Coronary artery (tissue), 2 donors: Measurements from ENCODE around the gene FOXF1.
A peak's percentile ranks its signal among the peaks of the same experiment; 100 is the strongest.

Source experiments
- DNase-seq: peaks from one replicate; pipeline ENCODE4 v3.0.0-alpha.2; 2017; ENCODE audit warnings: low spot score
- H3K27ac ChIP-seq, 2 donors: fragments of 200-600 bp; sonication (generic); one replicate each; pipeline ENCODE4 v1.5.1; 2016 to 2019
- H3K4me3 ChIP-seq: fragments of 200-600 bp; sonication (generic); 2 replicates; pipeline ENCODE4 v1.5.1; 2016; ENCODE audit warnings: mild to moderate bottlenecking, moderate library complexity
- TF ChIP-seq, protein P1 (sequence below): fragments of 200-600 bp; sonication (generic); IDR thresholded peaks from one replicate; pipeline ENCODE4 v1.5.1; 2019; ENCODE audit warnings: antibody characterized with exemption

FOXF1 gene

DNA sequence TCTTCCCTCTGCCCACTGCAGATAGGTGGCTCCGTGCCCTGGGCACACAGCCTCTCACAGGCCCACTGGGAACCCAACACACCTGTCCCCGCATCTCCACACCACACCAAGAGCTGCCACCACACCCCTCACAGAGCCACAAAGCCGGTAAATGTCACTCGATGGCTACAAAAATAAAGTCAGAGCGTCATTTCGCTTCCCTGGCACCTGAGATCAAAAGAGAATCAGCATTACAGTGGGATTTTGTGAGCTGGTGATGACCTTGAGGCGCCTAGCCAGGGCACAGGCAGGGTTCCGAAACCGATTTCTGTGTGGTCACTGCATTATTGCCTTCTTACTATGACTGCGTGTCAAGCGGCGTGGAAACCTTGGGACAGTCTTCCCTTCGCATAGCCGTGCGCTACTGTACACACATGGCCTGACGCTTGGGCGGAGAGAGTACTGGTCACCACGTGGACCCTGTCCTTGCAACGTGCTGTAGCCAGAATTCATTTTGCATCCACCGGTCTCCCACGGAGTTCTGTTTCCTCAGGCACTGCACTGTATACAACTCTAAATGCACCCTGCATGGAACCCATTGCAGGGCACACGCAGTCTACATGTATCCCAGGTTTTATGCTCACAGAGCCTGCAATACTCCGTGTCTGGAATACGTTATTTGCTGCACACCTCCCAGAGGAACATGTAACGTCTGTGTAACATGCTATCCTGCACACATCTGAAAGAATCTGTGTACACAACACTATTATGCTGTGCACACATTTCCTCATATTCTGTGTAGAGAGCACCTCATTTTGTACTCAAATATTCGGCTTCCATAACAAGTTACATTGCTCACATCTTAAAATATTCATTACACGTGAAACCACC is 5.8 kb upstream of the FOXF1 start:
- no peak overlapping the region for H3K27ac ChIP-seq
- TF ChIP-seq, protein P1, sequence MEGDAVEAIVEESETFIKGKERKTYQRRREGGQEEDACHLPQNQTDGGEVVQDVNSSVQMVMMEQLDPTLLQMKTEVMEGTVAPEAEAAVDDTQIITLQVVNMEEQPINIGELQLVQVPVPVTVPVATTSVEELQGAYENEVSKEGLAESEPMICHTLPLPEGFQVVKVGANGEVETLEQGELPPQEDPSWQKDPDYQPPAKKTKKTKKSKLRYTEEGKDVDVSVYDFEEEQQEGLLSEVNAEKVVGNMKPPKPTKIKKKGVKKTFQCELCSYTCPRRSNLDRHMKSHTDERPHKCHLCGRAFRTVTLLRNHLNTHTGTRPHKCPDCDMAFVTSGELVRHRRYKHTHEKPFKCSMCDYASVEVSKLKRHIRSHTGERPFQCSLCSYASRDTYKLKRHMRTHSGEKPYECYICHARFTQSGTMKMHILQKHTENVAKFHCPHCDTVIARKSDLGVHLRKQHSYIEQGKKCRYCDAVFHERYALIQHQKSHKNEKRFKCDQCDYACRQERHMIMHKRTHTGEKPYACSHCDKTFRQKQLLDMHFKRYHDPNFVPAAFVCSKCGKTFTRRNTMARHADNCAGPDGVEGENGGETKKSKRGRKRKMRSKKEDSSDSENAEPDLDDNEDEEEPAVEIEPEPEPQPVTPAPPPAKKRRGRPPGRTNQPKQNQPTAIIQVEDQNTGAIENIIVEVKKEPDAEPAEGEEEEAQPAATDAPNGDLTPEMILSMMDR: no peak
- DNase-seq: no peak
- no peak overlapping the region for H3K4me3 ChIP-seq

DNA sequence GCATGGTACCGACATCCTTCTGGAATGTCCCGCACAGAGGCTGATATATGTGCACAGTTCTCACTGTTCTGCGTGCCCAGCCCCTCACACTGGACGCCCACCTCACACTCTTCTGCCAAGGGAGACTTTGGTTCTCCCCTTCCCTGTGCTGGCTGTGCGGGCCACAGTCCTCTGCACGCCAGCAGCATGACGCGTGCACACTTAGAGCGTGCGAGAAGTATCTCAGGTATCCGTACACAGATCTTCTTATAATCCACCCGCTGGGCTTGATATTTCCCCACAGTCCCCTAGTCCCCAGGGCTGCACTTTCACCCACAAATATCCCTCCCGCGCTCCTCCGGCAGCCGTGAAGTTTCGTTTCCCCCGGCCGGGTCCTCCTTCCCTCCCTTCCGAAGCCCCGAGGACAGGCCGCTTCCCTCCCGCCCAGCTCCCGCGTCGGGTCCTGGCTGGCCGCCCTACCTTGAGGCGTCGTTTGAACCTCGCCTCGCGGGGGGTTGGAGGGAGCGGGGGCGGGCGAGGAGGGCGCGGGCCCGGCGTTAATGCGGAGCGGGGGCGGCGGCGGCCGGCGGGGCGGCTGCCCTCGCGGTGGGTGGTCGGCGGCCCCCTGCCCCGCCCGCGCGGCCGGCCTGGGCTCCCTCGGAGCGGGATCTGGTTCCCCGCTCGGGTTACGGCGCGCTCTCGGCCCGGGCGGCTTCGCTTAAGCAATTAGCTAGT is 5.0 kb upstream of the FOXF1 start:
- Histone ChIP-seq H3K27ac (no peak overlapping the region), H3K4me3 (peak overlapping the region; percentile 47)
- TF ChIP-seq, protein P1: no peak
- no peak for DNase-seq

DNA sequence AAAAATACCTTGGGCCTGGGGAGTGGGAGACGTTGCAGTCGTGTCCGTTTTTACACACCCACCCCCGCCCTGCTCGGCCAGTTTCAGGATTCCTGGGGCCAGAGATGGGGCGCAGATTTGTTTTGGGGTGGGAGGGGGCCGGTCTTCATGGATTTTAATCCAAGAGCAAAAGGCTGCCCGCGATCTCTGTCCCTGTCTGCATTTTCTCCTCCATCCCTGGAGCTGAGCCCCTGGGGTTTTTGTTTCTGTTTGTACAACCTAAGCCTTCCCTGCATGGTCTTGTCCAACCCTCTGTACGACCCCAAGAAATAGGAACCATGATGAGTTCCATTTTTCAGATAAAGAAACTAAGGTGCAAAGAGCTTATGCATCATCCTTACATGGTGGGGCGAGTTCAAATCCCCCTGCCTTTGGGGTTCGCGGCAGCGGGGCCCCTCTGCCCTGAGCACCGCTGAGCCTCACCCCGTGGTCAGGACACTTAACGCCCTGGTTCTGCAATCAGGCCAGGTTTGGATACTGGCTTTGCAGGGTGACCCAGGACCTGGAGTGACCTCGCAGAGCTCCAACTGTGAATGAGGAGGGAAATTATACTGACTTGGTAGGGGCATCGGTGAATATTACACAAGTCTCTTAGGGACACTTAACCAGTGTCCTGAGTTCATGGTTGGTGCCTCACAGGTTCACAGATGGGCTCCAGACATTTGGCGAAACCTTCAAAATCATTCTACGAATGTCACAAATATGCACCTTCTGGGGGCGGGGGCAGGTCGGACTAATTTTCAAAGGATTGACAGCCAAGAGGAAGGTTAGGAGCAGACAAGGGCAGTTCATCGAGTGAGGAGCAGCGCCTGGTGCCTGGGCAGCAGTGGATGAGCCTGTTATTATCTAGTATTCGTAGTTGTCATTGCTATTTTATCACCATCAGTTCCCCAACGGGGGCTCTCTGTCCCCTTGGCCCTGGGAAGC is 4.1 kb upstream of the FOXF1 start:
- no peak for DNase-seq
- H3K4me3 ChIP-seq: peak overlapping the region; percentile 47
- no peak overlapping the region for H3K27ac ChIP-seq

DNA sequence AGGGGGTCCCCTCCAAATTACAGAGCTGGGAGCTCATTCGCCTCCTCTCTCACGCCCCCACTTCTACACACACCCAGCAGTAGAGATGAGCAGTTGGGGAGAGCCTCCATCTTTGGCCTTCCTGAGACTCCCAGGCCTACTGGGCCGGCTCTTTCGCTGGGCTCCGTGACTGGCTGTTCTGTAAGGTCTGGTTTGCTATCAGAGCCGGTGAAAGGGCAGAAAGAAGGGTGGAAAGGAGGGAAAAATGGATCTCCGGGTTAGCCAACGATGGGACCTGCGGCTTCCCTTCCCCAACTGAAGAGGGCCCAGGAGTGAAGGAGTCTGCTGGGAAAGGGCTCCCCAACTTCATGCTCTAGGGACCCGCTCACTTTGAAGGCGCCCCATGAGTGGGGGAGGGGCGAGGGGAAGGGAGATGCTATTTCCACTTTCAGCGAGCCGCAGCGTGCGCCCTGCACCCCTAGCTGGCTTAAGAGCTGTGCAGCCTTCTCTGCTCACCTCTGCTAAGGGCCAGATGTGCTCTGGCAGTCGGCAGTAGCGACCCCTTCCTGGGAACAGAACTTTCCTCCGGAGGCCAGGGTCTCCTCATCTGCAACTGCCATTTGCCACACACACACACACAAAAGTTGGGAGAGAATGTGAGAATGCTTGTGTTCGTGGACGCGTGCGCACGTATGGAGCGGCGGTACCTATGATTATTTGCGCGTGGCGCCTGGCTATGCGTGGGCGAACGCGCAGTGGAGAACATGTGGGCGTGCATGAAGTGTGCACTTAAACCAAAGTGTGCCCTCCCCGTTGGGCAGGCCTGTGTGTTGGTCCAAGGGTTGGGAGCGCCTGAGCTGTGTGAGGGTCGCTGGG is 2.9 kb upstream of the FOXF1 start:
- H3K27ac ChIP-seq: no peak overlapping the region
- TF ChIP-seq, protein P1: no peak
- H3K4me3 ChIP-seq: peak overlapping the region; percentile 84
- no peak for DNase-seq

More for the DNA sequence above, 4.1 kb upstream of the FOXF1 start:
- TF ChIP-seq, protein P1: no peak

- TF ChIP-seq, protein P1: no peak
- Histone ChIP-seq H3K4me3 (peak overlapping the region; percentile 84), H3K27ac (no peak overlapping the region)
- DNase-seq: no peak
Measured at GRCh38 chr16:86508028-86508946, 2.0 kb upstream of the FOXF1 start.
